Fibroblast of skin of abdomen (primary cell): Measurements from ENCODE around the gene BEX4. TPM values are rescaled to one million over a fixed set of nuclear protein-coding genes. Genes with fewer than 3 reads are reported as not detected.
"Not testable (repeated sequence)": the region's sequence is repeated elsewhere in the genome, so short reads cannot be mapped to it uniquely, and the experiment has no call there.

ENCODE experiments used
- DNase-seq: peaks from one replicate; pipeline ENCODE4 v3.0.0-alpha.2; 2013
- polyA plus RNA-seq, 2 experiments: library from polyadenylated mRNA; unstranded; fragments of 120-200 nt; gene quantifications; one replicate each; pipeline ENCODE4 v1.2.1, GENCODE V29; 2013; ENCODE audit not compliant: insufficient read length in 2 of 2

The BEX4 gene, protein sequence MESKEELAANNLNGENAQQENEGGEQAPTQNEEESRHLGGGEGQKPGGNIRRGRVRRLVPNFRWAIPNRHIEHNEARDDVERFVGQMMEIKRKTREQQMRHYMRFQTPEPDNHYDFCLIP
- polyA plus RNA-seq (2013, experiment 1 of 2; ENCODE audit: insufficient read length) = 52.9 TPM
- 53.4 TPM for polyA plus RNA-seq (2013, experiment 2 of 2; ENCODE audit: insufficient read length)

DNA sequence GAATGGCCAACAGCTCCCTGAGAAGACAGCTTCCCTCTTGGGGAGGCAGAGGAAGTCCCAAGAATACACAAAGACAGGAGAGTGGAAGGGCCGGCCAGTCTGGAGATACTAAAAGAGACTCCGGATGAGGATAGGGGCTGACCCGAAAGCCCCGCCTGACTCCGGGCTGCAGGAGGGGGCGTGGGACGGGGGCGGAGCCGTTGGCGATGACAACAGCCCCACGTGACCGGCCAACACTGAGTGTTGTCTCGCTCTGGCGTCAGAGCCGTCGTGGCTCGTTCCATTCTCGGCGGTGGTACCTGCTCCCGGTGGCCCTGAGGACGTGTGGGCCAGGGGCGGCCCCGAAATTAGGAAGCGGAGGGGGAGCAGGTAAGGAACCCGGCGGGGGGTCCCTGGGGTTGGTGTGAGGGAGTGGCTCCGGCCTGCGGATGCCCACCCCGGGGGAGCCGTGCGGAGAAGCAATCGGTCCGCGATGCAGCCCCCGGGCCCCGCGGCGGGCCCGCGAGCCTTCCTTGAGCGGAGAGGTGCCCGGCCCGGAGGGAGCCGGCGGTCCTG, at the start of gene BEX4:
Gene BEX4 (plus strand): TSS at position 239 of the 555 bp plus-strand sequence. CDS start 1,046 bp downstream, outside the sequence.
- peak; percentile 80 for DNase-seq

- peak; percentile 31 for DNase-seq
These were observed 44.7 kb upstream of the BEX4 start for GRCh38 chrX:103170216-103170615.

- DNase-seq = no peak
These were observed 43.6 kb upstream of the BEX4 start for GRCh38 chrX:103171353-103171752.

- DNase-seq = not testable (repeated sequence)
These were observed 39.7 kb upstream of the BEX4 start for GRCh38 chrX:103175256-103175655.

DNA sequence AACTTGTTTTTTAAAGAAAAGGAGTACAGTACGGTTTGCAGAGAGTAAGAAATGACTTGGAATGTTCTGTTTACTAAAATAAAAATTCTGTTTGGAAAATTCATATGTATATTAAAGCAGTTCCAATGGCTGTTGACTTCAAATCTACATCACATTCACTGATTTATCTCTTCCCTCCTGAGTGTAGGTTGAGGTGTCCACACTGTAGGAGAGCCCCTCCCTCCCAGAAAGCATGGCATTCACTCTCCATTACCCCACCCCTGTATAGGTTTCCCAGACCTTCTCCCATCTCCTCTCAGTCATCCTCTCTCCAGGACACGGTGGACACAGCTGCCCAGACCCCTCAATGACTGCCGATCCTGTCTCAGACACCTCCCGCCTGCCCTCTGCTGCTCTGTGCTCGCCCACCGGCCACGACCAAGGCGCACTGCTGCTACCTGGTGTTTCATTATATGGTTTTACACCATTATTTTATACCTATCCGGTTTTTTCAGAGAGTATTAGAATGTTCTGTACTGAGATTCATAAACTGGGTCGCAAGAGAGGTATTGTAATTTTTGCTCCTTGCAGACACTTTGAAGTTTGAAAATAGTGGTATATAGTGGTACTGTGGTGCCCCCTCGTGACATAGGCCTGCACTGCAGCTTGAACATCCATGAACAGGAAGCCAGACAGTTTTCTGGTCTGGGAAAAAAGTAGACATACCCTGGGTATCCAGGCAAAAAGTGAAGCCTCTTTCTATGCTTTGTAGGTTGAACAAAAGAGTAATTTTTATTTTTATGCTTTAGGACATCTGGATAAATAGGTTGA, 38.8 kb upstream of the BEX4 start:
- DNase-seq = peak; percentile 26

GRCh38 chrX:103177556-103177955, 37.4 kb upstream of the BEX4 start:
- DNase-seq = no peak

DNA sequence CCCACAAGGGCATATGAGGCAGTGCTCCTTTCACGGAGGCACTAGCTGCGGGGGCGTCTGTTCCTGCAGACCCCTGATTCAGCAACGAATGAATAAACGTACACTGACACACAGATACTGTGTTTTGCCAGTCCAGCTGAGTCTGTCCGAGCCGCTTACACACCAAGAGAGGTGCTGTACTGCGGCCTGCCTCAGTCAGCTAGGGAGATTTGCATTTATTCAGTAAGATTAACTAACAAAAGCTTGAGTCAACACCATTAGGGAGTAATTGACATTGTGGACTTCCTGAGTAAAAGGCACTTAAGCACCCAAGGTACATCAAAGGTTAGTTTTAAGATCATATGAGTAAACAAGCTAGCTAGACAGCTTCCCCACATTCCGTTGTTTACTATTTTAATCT, 31.0 kb upstream of the BEX4 start:
- DNase-seq = no peak

DNA sequence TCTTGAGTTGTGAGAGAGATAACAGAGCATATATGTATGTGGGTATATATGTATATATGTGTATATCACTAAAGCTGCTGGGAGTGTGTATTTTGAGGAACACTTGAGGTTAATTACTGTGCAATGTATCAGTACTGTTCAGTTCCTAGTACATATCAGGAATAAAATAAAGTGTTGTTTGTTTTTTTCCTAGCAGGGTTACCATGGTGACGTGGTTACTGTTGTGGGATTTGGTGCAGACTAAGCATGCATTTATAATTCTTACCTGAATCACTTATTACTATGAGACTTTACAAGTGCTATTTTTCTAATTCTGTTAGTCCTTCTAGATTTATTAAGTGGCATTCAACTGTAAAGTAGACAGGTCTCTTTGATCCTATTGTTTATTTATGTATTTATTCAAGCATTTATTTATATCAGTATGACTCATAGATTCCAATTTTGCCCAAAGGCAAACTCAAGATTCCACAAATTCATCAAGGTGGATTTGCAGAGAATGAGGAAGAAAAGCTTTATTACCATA, 26.9 kb upstream of the BEX4 start:
- DNase-seq = no peak

DNA sequence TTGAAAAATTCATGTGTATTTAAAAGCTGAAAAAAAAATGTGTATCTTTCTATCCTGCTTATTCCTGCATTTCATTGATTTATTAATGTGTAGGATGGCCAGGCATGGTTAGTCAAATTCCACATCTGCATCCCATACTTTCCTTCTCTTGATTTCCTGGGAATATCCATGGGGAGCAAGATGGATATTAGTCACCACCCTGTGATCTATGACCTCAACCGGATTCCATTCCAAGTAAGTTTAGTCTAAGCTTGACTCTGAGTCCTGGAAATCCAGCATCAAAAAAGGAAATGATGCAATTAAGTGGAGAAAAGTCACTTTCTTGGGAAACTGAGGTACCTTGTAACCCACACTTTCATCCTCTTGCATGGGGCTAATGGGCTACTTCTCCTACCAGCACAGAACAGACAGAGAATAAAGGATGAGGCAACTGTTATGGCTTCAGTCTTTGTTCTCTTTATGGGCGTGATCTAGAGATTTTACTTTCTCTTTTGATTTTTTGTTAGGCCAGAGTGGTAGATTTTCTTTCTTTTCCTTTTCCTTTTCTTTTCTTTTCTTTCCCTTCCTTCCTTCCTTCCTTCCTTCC, 17.1 kb upstream of the BEX4 start:
- DNase-seq = peak; percentile 88

DNA sequence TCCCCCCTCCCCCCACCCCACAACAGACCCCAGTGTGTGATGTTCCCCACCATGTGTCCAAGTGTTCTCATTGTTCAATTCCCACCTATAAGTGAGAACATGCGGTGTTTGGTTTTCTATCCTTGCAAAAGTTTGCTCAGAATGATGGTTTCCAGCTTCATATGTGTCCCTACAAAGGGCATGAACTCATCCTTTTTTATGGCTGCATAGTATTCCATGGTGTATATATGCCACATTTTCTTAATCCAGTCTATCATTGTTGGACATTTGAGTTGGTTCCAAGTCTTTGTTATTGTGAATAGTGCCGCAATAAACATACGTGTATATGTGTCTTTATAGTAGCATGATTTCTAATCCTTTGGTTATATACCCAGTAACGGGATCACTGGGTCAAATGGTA, 16.2 kb upstream of the BEX4 start:
- not testable (repeated sequence) for DNase-seq

GRCh38 chrX:103201041-103201440, 13.9 kb upstream of the BEX4 start:
- DNase-seq = no peak

DNA sequence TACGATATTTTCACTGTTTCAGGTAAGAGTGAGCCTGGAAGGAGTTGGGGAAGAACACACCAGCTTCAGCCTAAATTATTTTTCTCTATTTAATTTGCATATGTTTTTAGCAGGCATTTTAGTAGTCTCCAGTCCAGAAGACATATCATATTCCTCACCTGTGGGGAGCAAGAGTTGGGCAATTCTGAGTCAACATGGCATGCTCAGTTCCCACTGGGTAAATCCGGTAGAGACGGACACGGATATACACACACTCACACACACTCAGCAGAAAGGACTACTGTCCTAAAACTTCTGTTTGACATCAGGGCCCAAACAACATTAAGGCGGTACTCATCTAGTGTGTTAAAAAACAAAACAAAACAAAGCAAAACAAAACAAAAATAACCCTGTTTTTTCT, 4.9 kb upstream of the BEX4 start:
- DNase-seq = no peak

- DNase-seq = peak; percentile 46
These were observed 3.7 kb upstream of the BEX4 start for GRCh38 chrX:103211012-103211715.

- no peak for DNase-seq
These were observed 2.0 kb upstream of the BEX4 start for GRCh38 chrX:103212749-103213457.

GRCh38 chrX:103215425-103215991, 600 bp downstream of the BEX4 start:
- peak; percentile 24 for DNase-seq

DNA sequence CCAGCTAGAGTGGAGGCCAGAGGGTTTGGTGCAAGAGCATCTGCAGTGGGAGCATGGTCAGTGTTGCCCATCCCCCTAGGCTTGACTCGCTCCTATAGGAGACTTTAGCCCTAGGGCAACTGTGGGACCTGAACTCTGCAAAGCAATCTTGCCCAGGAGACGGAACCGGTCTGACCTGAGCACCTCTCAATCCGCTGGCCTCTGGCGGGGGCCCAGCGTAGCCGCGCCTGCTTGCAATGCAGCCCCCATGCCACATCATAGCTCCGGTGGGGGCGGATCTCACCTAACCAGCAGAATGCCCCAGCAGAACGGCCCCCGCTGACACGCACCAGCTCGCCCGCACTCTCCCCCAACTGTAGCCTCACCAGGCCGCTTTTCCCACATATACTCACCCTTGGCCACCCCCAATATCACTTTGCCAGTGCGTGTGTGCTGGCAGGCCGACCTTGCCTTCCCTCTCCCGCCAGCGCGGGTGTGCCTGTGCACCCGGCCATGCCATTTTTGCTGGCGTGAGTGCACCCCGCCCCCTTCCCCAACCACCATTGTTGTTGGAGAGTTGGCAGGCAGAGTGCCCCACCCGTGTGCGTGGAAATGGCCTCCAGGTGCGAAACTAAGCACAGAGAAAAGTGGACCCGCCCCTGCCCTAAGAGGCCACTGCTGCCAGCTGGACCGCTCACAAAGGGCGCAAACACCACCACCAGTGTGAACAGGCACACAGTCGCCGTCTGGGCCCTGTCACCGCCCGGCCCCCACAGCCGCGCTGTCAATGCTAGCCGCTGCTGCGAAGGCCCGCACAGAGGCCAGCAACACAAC, 5.8 kb downstream of the BEX4 start:
- no peak for DNase-seq

DNA sequence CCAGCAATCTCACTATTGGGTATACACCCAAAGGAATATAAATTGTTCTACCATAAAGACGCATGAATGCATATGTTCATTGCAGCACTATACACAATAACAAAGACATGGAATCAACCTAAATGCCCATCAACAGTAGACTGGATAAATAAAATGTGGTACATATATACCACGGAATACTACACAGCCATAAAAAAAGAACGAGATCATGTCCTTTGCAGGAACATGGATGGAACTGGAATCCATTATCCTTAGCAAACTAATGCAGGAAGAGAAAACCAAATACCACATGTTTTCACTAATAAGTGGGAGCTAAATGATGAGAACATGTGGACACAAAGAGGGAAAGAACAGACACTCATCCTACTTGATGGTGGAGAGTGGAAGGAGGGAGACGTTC, 11.0 kb downstream of the BEX4 start:
- DNase-seq = not testable (repeated sequence)

GRCh38 chrX:103233263-103233662, 18.4 kb downstream of the BEX4 start:
- DNase-seq = no peak

GRCh38 chrX:103234869-103235268, 20.0 kb downstream of the BEX4 start:
- no peak for DNase-seq

- not testable (repeated sequence) for DNase-seq
These were observed 20.7 kb downstream of the BEX4 start for GRCh38 chrX:103235608-103236007.

- DNase-seq = no peak
These were observed 21.4 kb downstream of the BEX4 start for GRCh38 chrX:103236296-103236695.
